Gastroesophageal sphincter (tissue), 3 donors: Measurements from ENCODE around the gene RINL.

ENCODE experiments used
- CTCF ChIP-seq, 4 experiments: fragments of 200-600 bp in 2 of 4; fragments of 450-650 bp in 2 of 4; sonication (generic) in 1 of 4; IDR thresholded peaks; one replicate each; pipeline ENCODE4 v1.5.1; 2017 to 2019; ENCODE audit warnings: antibody characterized with exemption in 4 of 4, mild to moderate bottlenecking in 2 of 4, moderate library complexity in 2 of 4
- POLR2A ChIP-seq, 2 donors: fragments of 450-650 bp; IDR thresholded peaks; one replicate each; pipeline ENCODE4 v1.6.1; 2017; ENCODE audit warnings: antibody characterized with exemption in 2 of 2, mild to moderate bottlenecking in 2 of 2, moderate library complexity in 1 of 2
- POLR2AphosphoS5 ChIP-seq: sonication (generic); formaldehyde crosslinking; IDR thresholded peaks from one replicate; pipeline ENCODE4 v1.6.1; 2017; ENCODE audit warnings: antibody characterized with exemption

GRCh38 chr19:38856813-38857212 is 21.3 kb downstream of the RINL start:
- TF ChIP-seq CTCF (IDR thresholded peaks at IDR 0.05) (no peak), POLR2A (IDR thresholded peaks at IDR 0.05) (no peak), POLR2AphosphoS5 (no peak)
